HG03196 (cell line): ENCODE results near the gene NPTX1.
"Not testable (repeated sequence)": the region's sequence is repeated elsewhere in the genome, so short reads cannot be mapped to it uniquely, and the experiment has no call there.

Experiments
- ATAC-seq: cut with Tn5 transposase; IDR thresholded peaks from one replicate; pipeline ENCODE4 v1.9.1; 2021; ENCODE audit not compliant: unreplicated experiment

Gene NPTX1, protein sequence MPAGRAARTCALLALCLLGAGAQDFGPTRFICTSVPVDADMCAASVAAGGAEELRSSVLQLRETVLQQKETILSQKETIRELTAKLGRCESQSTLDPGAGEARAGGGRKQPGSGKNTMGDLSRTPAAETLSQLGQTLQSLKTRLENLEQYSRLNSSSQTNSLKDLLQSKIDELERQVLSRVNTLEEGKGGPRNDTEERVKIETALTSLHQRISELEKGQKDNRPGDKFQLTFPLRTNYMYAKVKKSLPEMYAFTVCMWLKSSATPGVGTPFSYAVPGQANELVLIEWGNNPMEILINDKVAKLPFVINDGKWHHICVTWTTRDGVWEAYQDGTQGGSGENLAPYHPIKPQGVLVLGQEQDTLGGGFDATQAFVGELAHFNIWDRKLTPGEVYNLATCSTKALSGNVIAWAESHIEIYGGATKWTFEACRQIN

DNA sequence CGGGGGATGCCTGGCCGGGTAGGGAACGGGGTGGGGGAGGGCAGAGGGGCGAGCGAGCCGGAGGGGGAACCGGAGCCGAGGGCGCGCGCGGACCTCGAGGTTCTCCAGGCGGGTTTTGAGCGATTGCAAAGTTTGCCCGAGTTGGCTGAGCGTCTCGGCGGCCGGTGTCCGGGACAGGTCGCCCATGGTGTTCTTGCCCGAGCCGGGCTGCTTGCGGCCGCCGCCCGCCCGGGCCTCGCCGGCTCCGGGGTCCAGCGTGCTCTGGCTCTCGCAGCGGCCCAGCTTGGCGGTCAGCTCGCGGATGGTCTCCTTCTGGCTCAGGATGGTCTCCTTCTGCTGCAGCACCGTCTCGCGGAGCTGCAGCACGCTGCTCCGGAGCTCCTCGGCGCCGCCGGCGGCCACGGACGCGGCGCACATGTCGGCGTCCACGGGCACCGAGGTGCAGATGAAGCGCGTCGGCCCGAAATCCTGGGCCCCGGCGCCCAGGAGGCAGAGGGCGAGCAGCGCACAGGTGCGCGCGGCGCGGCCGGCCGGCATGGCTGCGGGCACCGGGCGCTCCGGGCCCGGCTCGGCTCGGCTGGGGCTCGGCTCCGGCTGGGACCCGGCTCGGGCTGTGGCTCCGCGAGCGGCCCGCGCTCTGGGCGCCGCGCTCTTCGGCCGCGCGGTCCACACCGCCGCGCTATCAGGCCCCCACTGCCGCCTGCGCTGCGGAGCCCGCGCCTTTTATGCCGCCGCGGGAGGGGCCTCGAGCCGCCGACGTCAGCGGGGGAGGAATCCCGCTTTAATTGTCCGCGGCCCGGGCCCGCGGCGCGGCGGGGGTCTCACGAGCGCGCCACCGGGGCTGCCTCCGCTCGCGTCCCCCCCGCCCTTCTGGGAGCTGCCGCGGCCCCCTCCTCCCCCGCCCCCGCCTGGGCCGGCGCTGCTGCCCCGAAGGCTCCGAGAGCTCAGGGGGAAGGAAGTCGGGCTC lies at the start of gene NPTX1:
TSS of gene NPTX1 (minus strand) at position 698 of the 967 bp plus-strand sequence. CDS start at position 537, 161 bp downstream.
- no peak for ATAC-seq

DNA sequence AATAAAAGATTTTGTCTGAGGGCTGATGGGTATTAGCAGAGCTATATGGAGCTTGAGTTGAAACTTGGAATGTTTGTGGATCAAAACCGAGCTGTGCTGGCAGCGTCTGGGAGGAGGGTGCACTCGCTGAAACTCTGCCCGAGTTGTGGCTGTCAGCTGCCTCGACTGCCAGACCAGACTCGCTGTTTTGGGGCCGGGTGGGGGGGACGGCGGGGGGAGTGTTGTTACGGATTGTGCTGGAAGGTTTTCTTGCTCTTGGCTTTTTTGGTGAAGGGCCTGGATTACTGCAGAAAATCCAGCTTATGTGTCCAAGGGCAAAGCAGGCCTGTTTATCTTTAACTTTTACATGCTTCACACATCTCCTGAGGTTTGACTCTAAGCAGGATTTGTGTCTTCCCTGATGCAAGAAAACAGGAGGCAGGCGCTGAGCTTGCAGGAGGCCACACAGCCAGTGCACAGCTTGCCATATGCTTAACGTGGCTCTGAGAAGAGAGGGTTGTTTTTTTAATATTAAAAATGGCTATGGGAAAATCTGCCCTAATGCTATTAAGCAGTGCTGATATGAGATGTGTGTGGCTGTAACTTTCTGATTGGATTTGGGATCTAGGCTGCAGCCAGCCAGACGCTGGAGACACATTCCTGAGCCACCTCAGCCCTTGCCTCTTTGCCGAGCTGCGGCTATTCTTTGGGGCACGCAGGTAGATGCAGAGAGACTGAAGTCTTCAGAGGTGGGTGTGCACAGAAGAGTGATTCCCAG lies 47.7 kb upstream of the NPTX1 start:
- no peak for ATAC-seq

DNA sequence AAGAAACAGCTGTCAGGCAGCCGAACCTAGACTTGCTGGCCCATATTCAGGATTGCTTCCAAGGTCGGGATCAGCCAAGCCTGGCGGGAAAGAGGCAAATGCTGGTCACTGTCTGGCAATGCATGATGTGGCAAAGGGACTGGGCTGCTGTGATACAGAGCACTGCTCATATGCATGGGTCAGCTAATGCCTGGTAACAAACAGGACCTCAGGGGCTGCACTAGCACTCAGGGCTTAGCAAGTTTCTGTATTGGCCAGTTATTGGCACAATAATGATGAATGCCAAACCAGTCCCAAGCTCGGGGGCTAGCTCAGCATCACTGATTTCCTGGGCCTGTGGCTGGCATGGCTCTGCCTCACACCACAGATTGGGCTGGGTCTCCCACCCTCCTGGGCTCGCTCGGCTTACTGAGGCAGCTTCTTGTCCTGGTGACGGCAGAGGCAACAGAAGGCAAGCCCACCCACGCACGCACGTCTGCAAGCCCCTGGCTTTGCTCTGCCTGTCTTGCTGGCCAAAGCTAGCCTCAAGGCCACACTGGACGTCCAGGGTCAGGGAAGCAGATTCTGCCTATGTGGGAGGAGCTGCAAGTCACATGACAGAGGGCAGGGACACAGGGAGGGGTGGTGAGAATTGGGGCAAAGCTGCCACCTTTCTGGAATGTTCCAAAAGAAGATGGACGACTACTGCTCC lies 46.8 kb upstream of the NPTX1 start:
- ATAC-seq: no peak

DNA sequence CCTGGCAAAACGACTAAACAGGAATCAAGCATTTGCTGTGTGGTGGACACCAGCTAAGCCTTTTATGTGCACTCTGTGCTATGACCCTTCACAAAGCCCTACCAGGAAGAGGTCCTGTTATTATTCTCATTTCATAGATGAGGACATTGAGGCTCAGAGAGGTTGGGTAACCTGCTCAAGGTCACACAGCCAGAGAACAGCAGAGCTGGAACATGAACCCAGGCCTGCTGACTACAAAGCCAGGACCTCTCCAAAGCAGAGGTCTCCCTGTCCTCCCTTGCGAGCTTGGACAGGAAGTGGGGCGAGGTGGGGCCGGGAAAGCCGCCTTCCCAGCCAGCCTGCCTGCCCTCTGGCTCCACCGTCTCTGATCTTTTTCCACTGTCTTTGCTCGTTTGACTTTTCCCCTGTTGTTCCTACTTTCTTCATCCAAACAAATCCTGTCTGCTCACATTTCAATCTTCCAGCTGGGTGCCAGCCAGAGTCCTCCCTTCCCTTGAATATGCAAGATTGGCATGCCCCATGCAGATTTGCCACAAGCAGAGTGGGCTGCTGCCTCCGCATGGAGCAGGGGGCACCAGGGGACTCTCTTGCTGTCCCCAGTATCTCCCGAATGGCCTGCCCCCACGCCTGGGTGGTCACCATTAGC lies 44.5 kb upstream of the NPTX1 start:
- ATAC-seq: no peak

DNA sequence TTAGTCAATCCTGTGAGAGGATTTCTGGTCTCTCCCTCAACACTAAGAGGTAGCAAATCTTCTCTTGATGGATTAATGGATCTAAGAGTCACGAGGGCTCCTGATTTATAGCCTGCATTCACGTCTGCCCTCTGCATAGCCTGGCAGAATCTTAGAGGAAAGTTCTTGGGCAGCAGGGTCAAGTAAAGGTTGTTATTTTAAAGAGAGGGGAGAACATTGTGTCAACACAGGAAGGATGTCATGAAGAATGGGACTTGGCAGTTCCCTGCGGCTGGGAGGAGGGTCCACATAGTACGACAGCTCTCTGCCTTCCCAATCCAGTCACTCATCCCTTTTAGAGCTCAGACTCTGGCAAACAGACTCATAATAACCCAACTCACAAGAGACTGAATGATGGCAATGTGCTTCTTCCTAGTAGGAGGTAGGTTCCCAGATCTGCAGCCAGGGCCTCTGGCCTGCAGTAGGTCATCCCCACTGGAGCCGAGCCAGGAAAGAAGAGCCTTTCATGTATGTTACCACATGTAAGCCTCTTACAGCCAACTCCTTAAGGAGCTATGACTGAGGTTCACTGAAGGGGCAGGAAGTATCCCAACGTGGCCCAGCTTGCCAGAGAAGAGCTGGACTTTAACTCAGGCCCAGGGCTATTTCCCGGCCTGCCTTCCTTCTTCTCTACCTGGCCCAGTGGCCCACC lies 42.8 kb upstream of the NPTX1 start:
- no peak for ATAC-seq

DNA sequence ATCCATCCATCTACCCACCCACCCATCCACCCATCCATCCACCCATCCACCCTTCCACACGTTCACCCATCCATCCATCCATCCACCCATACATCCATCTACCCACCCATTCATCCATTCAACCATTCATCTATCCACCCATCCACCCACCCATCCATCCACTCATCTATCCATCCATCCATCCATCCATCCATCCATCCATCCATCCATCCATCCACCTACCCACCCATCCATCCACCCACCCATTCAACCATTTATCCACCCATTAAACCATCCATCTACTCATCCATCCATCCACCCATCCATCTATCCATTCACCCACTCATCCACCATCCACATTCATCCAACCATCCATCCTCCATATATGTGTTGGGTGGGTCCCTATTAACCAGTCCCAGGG lies 42.0 kb upstream of the NPTX1 start:
- ATAC-seq: no peak

DNA sequence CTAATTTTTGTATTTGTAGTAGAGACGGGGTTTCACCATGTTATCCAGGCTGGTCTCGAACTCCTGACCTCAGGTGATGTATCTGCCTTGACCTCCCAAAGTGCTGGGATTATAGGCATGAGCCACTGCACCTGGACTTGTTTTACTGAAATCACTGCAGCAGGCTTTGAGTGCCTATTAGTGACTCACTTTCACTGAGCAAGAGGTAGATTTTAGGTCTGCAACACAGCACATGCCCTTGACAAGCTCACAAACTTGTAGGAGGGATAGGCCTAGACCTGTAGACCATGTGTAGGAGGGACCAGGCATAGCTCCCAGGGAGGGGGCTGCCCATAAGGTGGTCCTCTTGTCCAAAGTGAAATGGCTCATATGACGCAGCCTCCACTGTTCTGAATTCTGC lies 41.2 kb upstream of the NPTX1 start:
- ATAC-seq: no peak

DNA sequence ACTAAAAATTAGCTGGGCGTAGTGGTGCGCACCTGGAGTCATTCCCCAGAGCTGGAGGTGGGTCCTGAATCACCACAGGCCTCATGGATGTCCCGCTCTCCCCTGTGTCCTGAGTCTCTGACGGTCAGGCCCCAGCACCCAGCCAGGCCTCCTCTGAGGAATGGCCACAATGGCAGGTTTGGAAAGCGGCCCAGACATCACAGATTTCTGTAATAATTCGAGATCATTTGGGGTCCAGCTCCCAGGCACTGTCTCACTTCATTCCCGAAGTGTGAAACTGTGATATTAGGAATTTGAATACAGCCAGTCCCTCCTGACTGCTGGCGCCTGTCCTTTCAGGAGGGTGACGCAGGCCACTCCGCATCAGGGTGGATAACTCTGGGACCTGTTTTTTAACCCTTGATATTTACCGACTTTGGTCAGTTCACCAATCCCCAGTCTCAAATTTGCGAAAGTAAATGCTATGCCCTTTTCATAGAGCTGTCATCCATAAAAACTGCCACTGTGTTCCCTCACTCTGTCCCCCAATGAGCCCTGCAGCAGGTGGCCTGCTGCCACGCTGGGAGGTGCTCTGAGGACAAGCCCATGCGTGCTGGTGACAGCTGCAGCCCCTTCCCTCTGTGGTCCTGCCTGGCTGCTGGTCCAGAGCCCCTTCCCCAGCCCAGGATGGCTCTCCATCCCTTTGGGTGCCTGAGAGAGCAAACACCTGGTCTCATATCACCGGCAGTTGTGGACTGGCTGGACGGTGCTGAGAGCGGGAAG lies 39.9 kb upstream of the NPTX1 start:
- no peak for ATAC-seq

DNA sequence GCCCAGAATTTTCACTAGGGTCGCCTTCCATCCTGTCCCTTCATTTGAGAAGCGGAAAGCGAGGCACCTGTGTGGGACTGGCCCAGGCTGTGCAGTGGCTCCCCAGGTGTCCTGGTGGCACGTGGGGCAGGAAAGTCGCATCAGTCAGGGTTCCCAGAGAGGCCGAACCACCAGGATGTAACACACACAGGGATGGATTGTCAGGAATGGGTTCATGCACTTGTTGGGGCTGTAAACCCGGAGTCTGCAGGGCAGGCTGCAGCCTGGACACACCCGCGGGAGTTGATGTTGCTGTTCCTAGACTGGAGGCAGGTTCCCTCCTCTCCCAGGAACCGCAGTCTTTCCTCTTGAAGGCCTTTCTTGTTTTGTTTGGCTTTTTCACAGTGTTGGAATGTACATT lies 37.5 kb upstream of the NPTX1 start:
- no peak for ATAC-seq

DNA sequence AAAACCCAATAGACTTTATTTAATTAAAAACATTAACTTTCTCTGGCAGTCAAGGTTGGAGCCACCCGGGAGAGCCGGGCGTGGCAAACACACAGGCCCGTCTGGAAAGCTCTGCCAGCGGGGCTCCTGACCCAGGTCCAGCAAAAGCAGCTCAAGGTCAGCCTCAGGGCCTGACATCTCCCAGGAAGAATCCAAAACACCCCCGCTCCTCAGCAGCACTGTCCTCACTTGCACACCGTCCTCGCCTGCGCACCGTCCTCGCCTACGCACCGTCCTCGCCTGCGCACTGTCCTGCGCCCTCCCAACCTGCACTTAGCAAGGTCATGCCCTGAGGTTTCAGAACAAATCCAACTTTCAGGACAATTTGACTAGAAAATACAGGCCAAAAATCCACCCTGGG lies 36.8 kb upstream of the NPTX1 start:
- no peak for ATAC-seq

DNA sequence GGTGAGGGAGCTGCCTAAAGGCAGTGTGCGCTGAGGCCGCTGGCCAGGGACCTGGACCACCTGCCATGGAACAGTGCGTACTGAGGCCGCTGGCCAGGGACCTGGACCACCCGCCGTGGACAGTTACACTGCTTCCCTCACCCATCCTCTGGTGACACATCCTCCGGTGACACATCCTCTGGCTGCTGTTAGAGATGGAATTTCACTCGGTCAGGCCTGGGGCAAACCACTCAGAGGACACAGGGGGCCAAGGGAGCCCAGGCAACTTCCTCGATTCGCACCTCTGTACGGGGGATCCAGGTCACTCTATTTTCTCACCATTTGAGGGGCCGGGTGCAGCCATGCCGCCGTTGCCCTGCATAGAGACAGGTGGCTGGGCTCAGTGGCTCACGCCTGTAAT lies 35.8 kb upstream of the NPTX1 start:
- no peak for ATAC-seq

DNA sequence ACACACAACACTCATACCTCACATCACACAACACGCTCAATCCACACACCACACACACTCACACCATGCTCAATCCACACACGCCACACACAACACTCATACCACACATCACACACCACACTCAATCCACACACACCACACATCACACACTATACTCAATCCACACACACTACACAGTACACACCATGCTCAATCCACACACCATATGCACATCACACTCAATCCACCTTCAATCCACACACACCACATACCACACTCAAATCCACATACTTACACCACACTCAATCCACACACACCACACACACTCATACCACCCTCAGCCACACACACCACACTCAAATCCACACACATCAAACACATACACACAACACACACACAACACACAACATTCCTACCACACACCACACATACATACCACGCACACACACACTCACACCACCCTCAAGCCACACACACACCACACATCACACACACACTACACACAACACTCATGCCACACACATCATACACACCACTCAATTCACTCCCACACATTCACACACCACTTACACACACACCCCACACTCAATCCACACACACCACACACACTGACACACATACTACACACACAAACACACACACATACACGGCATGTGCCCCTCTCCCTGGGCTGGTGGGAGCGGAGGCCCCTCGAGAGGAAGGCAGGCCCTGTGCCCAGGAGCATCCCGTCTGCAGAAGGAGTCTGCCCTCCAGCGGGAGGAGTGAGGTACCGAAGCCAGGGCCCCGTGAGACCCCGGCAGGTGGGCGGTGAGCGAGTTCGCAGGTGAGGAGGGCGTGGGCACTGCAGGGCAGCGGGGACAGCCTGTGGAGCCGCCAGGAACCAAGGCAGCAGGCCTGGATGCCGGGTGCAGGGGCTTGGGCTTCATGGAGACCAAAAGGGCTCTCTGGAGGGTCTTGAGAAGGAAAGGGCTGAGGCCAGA lies 35.1 kb upstream of the NPTX1 start:
- no peak for ATAC-seq

DNA sequence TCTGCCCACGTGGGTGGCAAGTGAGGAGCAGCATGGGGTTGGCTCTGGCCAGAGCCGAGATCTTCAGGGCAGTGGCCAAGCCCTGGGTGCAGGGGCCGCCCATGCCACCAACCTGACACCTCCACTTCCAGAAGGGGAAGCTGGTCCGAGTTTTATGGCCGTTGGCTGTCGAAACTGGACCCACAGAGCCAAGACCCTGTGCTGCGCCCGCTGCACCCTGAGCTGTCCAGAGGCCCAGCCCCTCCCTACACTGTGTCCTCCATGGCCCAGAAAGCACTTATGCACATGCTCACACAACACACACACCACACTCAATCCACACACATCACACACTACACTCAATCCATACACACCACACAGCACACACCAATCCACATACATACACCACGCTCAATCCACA lies 34.4 kb upstream of the NPTX1 start:
- ATAC-seq: no peak

DNA sequence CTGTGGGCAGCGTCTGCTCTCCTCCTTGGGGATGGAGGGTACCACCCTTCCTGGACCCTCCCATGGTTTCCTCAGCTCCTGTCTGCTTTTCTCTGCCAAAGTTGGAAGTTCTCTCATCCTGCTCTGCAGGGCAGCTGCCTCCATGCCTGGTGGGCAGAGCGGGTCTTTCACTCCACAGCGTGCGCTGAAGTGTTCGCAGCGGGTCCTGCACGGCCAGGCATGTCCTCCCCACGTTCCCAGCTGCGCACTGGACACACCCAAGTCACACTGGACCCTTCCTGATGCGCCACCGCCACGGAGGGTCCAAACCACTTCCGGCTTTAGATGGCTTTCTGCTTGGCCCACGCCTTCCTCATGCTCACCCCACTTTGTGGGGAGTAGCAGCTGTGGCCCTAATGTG lies 33.7 kb upstream of the NPTX1 start:
- ATAC-seq: no peak

DNA sequence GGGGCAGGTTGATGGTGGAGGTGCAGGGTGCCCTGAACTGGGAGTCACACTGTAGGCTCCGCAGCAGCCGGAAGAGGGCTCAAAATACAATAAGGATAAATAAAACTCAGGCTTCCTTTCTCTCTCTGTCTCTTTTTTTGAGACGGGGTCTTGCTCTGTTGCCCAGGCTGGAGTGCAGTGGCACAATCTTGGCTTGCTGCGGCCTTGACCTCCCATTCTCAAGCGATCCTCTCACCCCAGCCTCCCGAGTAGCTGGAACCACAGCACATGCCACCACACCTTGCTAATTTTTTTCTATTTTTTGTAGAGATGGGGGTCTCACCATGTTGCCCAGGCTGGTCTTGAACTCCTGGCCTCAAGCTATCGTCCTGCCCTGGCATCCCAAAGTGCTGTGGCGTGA lies 32.9 kb upstream of the NPTX1 start:
- no peak for ATAC-seq

DNA sequence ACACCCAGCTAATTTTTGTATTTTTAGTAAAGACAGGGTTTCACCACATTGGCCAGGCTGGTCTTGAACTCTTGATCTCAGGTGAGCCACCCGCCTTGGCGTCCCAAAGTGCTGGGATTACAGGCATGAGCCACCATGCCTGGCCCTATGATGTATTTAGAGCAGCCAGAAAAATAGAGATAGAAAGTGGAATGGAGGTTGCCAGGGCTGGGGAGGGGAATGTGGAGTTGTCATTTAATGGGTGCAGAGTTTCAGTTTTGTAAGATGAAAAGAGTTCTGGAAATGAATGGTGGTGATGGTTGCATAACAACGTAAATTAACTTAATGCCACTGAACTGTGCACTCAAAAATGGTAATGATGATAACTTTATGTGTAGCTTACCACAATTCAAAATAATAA lies 31.6 kb upstream of the NPTX1 start:
- no peak for ATAC-seq

DNA sequence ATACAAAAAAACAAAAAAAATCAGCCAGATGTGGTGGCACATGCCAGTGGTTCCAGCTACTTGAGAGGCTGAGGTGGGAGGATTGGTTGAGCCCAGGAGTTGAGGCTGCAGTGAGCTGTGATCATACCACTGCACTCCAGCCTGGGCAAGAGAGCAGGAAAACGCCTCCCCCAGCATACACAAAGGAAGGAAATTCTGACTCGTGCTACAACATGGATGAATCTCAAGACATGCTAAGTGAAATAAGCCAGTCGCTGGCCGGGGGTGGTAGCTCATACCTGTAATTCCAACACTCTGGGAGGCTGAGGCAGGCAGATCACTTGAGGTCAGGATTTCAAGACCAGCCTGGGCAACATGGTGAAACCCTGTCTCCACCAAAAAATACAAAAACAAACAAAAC lies 30.8 kb upstream of the NPTX1 start:
- ATAC-seq: not testable (repeated sequence)
